SH-SY5Y (cell line): ENCODE measurements around the gene LRCH4.

Experiments
- GATA2 ChIP-seq: IDR thresholded peaks from 2 replicates; pipeline ENCODE4 v1.6.1; 2011; ENCODE audit warnings: mild to moderate bottlenecking, low read depth, low read length
- GATA3 ChIP-seq: IDR thresholded peaks from 2 replicates; pipeline ENCODE4 v1.6.1; 2011; ENCODE audit warnings: low read depth, mild to moderate bottlenecking, low read length, moderate library complexity

DNA sequence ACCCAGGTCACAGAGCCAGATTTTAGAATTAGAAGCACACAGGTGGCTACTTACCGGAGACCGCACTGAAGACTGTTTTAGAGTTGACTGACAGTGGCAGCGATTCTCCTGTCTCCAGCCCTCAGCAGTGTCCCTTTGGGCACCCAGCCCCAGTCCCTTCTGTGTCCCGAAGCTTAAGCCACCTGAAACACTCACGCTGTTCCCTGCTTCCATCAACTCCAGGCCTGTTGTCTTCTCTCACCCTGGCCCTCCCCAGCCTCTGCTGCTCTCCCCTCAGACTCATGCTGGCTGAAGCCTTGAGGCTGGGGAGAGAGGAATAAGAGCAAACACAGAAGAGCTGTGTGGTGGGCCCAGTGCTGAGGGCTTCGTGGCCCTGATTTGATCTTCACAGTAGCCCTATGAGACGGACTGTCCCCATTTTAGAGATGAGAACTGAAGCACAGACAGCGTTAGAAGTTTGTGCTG, 22.8 kb downstream of the LRCH4 start:
- TF ChIP-seq GATA3, result no peak
- no peak for TF ChIP-seq GATA2
